Measurements from ENCODE around the gene RNF213.

DNA sequence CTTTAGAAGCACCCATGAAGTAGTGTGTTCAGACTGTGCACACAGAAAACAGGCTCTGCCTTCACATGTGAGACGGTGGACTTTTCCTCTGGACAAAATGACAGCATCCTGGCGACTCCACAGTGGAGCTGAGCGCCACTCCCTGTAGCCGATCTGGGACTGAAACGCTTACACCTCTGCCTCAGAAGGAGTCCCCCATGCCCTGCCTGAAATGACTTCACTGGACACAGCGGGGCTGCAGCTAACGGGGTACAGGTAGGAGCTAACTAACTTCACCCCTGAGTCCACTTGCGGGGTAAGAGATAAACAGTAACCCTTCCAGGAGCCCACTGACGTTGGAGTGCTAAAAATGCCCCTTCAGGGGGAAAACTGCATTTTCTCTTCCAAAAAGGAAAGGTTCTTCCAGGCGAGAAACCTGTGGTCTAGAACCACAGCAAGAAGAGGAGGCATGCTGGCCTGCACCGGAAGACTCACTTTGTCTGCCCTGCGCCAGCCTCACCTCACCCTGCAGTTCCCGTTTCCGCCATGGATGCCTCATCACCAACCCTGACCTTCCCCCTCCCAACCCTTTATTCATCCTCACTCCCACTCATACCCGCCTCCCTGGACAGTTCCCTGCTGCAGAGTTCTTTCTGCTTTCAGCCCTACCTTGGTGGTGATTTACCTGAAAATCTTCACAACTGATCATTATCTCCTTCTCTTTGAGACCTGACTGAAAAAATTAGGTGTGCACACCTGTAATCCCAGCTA, 134.9 kb downstream of the RNF213 start:
- TF ChIP-seq, protein P1, sequence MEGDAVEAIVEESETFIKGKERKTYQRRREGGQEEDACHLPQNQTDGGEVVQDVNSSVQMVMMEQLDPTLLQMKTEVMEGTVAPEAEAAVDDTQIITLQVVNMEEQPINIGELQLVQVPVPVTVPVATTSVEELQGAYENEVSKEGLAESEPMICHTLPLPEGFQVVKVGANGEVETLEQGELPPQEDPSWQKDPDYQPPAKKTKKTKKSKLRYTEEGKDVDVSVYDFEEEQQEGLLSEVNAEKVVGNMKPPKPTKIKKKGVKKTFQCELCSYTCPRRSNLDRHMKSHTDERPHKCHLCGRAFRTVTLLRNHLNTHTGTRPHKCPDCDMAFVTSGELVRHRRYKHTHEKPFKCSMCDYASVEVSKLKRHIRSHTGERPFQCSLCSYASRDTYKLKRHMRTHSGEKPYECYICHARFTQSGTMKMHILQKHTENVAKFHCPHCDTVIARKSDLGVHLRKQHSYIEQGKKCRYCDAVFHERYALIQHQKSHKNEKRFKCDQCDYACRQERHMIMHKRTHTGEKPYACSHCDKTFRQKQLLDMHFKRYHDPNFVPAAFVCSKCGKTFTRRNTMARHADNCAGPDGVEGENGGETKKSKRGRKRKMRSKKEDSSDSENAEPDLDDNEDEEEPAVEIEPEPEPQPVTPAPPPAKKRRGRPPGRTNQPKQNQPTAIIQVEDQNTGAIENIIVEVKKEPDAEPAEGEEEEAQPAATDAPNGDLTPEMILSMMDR (IDR thresholded peaks at IDR 0.05; ENCODE audit: low read depth, low read length, missing input control): no peak
- TF ChIP-seq, protein P2, sequence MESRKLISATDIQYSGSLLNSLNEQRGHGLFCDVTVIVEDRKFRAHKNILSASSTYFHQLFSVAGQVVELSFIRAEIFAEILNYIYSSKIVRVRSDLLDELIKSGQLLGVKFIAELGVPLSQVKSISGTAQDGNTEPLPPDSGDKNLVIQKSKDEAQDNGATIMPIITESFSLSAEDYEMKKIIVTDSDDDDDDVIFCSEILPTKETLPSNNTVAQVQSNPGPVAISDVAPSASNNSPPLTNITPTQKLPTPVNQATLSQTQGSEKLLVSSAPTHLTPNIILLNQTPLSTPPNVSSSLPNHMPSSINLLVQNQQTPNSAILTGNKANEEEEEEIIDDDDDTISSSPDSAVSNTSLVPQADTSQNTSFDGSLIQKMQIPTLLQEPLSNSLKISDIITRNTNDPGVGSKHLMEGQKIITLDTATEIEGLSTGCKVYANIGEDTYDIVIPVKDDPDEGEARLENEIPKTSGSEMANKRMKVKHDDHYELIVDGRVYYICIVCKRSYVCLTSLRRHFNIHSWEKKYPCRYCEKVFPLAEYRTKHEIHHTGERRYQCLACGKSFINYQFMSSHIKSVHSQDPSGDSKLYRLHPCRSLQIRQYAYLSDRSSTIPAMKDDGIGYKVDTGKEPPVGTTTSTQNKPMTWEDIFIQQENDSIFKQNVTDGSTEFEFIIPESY (IDR thresholded peaks at IDR 0.05): no peak

Measured in liver (tissue), 2 donors.